Posterior vena cava (tissue), 2 donors: Measurements from ENCODE around the gene LRIG1. TPM values are rescaled to one million over a fixed set of nuclear protein-coding genes. Genes with fewer than 3 reads are reported as not detected.

Source experiments
- DNase-seq: peaks from one replicate; pipeline ENCODE4 v3.0.0-alpha.2; 2020; ENCODE audit warnings: low spot score
- intact Hi-C, 2 donors: fragments of 100-400 bp; cut with DNase I; formaldehyde crosslinking; loops; one replicate each; pipeline versions ENCODE4 v1.14.1 to v1.14.2; 2022 to 2023
- long read RNA-seq, 2 donors: library from polyadenylated mRNA; unstranded; transcript quantifications; one replicate each; pipeline ENCODE4 v2.0.0, GENCODE V29; 2020 to 2021
- total RNA-seq, 2 donors: library from RNA; stranded (reverse); fragmentation: NEBNext Ultra II Directional; extraction: Animal tissue kit (Norgen Biotek cat#: 25700); gene quantifications; one replicate each; pipeline ENCODE4 v1.2.1, GENCODE V29; 2021
- donor health status: DM: yes; HTN: yes; CAD: no.
- donor health status: DM: yes; HTN: yes; CAD: no.

LRIG1 gene, protein sequence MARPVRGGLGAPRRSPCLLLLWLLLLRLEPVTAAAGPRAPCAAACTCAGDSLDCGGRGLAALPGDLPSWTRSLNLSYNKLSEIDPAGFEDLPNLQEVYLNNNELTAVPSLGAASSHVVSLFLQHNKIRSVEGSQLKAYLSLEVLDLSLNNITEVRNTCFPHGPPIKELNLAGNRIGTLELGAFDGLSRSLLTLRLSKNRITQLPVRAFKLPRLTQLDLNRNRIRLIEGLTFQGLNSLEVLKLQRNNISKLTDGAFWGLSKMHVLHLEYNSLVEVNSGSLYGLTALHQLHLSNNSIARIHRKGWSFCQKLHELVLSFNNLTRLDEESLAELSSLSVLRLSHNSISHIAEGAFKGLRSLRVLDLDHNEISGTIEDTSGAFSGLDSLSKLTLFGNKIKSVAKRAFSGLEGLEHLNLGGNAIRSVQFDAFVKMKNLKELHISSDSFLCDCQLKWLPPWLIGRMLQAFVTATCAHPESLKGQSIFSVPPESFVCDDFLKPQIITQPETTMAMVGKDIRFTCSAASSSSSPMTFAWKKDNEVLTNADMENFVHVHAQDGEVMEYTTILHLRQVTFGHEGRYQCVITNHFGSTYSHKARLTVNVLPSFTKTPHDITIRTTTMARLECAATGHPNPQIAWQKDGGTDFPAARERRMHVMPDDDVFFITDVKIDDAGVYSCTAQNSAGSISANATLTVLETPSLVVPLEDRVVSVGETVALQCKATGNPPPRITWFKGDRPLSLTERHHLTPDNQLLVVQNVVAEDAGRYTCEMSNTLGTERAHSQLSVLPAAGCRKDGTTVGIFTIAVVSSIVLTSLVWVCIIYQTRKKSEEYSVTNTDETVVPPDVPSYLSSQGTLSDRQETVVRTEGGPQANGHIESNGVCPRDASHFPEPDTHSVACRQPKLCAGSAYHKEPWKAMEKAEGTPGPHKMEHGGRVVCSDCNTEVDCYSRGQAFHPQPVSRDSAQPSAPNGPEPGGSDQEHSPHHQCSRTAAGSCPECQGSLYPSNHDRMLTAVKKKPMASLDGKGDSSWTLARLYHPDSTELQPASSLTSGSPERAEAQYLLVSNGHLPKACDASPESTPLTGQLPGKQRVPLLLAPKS
- total RNA-seq, result 10 to 100 TPM; 55.7 to 83.8 TPM
- long read RNA-seq, donor 1, full-length matches to known transcripts, result 4 of 34 reads
- long read RNA-seq, donor 1, partial matches to known transcripts, result 22 of 34 reads
- long read RNA-seq, donor 1, other reads (novel, unspliced or antisense), result 8 of 34 reads
- long read RNA-seq, donor 2, full-length matches to known transcripts, result 1 of 54 reads
- long read RNA-seq, donor 2, partial matches to known transcripts, result 48 of 54 reads
- long read RNA-seq, donor 2, other reads (novel, unspliced or antisense), result 5 of 54 reads

DNA sequence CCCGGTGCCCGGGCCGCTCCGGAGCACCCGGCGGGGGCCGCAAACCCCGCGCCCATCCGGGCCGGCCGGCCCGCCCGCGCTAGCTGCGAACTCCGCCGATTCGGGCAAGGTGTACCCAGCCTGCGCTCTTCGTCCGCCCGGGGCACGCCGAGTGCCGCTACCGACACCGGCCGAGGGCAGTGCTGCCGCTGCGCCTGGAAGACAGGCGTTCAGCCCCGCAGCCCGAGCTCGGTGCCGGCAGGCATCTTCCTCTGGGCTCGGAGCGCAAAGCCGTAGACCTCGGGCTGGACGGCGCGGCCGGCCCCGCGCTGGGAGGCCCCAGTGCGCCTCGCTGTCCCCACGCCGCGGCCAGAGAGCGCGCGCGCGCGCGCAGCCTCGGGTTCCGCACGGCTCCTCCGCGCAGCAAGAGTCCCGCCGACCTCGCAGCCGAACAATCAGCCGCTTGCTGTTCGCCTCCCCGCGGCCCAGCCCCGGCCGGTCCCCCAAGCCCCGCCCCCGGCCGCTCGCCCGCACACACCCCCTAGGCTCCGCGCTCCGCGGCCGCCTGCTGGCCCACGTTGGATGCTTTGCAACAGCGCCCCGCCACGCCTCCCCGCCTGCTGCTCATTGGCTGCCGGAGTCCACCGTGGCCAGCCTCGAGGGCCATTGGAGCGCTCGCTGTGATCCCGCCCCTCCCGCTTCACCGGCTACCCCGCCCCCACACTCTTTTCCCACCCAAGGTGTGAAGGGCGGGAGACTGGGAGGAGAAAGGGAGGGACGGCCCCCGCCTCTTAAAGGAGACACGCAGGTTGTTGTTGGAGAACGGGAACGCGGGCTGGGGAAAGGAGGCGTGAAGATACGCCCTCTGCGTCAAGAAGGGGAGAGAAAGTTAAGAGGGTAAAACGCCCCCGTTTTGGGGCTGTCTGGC is at the start of gene LRIG1:
Gene LRIG1, minus strand, starts transcription at position 447 of the 907 bp plus-strand sequence. CDS start 615 bp downstream, outside the sequence.
- intact Hi-C loops, result no loop called here
- DNase-seq, result peak; percentile 100

DNA sequence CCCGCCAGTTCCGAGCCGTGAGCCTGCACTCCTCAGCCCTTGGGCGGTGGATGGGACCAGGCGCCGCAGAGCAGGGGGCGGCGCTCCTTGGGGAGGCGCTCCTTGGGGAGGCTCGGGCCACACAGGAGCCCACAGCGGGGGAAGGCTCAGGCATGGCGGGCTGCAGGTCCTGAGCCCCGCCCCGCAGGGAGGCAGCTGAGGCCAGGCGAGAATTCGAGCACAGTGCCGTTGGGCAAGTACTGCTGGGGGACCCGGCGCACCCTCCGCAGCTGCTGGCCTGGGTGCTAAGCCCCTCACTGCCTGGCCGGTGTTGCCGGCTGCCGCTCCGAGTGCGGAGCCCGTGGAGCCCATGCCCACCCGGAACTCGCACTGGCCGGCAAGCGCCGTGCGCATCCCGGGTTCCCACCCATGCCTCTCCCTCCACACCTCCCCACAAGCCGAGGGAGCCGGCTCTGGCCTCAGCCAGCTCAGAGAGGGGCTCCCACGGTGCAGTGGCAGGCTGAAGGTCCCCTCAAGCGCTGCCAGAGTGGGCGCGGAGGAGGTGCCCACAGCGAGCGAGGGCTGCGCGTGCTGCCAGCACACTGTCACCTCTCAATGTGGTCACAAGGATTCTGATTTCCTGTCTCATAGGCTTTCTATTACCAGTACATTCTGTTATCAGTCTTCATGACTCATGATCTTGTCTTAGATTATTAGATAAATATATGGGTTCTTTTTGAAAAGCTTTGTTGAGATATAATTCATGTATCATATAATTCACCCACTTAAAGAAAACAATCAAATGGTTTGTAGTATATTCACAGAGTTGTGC is 44.0 kb upstream of the LRIG1 start:
- intact Hi-C loops, result no loop called here
- DNase-seq, result no peak

DNA sequence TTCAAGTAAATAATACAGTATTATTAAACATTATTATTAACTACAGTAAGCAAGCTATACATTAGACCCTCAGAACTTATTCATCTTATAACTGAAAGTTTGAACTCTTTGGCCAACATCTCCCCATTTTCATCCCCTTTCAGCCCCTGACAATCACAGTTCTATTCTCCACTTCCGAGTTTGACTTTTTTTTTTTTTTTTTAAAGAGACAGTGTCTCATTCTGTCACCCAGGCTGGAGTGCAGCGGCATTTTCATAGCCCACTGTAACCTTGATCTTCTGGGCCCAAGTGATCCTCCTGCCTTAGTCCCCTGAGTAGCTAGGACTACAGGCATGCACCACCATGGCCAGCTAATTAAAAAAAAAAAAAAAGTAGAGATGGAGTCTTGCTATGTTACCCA is 41.3 kb upstream of the LRIG1 start:
- DNase-seq, result no peak
- intact Hi-C loops, result no loop called here

DNA sequence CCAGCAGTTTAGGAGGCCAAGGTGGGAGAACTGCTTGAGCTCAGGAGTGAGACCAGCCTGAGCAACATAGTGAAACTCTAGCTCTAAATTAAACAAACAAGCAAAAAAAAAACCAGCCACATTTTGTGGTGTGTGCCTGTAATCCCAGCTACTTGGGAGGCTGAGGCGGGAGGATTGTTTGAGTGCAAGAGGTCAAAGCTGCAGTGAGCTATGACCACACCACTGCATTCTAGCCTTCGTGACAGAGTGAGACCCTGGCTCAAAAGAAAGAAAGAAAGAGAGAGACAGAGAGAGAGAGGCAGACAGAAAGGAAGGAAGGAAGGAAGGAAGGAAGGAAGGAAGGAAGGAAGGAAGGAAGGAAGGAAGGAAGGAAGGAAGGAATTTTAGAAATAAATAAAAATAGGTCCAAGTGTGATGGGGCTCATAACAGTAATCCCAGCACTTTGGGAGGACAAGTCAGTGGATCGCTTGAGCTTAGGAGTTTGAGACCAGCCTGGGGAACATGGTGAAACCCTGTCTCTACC is 38.7 kb upstream of the LRIG1 start:
- intact Hi-C loops, result no loop called here
- DNase-seq, result no peak

DNA sequence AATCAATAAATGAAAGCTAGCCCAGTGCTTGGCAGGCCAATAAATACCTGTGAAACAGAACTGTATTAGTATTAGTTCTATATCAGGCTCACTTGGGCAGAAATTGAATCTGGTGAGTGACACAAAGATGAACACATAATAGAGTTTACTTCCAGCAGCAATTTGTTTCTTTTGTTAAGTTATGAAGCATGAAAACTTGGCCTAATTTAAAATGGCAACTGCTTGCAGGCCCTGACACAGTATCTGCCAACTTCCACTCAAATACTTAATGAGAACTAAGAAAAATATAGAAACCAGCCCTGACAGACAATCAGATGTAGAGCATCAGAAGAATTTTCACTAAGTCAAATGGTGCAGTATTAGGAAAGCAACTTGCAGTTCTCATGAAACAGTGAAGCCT is 37.6 kb upstream of the LRIG1 start:
- DNase-seq, result no peak
- intact Hi-C loops, result no loop called here

DNA sequence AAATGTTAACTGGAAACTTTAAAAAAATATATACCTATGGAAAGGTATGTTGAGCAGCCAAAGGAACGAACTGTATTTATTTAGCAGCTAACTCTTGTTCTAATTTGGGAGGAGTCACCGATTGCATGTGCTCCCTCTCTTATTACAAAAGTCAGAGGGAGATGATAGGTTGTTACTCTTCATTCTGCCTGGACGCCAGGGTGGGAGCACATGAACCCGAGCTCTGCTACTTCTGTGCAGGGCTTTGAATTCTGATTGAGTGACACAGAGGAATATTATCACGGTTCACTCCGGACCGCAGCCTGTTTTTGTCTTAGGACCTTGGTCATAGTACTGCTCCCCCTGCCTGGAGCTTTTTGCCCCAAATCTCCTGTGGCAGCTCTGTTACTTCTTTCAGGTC is 36.9 kb upstream of the LRIG1 start:
- intact Hi-C loops, result no loop called here

DNA sequence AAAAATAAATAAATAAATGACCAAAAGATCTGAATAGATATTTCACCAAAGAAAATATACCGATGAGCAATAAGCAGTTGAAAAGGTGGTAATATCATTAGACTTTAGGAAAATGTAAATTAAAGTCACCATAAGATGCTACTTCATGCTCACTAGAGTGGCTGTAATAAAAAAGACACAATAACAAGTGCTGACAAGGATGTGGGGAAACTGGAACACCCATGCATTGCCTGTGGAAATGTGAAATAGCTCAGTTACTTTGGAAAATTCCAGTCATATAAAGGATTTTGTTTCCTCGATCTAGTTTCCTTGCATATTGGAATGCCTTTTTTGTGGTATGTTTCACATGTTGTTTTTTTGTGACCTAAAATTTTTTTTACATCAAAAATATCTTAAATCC is 36.0 kb upstream of the LRIG1 start:
- DNase-seq, result no peak
- intact Hi-C loops, result no loop called here

More for the DNA sequence above, 36.9 kb upstream of the LRIG1 start:
- no peak for DNase-seq

DNA sequence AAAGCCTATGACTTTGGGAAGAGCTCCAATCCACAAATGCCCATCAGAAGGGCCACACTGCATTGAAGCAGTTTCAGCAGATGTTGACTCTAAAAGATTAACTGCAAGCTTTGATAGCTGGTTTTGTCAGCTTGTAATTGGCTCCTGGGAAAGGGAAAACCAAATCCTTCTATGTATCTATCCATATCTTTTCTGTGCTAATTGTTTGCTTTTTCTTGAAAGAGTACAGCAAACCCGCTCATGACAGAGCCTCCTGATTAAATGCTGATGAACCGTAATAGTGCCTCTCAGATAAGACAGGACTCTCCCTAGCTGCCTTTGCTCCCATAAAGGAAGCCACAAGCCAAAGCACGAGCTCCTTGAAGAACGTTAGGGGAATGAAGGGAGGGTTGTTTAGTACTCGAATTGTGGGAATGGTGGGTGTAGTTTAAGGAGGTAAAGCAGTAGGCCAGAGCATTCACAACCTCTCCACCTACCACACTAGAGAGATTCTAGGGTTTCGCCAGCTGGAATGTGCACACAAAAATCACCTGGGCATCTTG is 33.6 kb upstream of the LRIG1 start:
- DNase-seq, result no peak
- intact Hi-C loops, result no loop called here

DNA sequence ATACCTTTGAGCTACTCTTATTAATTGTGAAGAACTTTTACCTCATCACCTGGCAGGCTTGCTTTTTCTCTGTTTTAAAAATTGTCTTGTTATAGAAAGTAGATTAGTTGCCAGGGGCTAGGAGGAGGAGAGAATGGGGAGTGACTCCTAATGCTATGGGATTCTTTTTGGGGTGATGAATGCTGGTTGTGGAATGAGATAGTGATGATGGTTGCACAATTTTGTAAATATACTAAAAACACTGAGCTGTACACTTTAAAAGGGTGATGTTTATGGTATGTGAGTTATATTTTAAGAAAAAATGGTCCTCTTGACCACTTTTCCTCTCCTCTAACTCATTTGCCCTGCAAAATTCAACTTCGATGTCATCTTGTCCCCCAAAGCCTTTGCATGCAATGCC is 31.8 kb upstream of the LRIG1 start:
- intact Hi-C loops, result no loop called here
- DNase-seq, result no peak

DNA sequence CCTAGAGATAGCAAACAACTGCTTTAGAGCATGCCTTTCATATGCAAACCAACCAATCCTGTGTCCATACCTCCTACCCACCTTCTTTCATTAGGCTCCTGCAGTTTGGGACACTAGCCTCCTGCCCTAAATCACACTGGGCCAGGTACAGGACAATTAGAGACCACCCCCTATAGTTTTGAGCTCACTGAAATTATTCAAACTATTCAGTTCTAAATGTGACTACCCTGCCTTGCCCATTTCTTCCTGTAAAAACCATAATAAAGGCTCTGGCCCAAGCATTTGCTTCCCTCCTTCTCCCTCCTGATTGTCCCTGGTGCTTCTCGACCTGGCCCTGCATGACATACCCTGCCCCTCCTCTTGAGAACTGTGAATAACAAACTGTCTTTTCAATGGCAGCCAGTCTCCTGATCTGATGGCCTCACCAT is 31.4 kb upstream of the LRIG1 start:
- no peak for DNase-seq
- intact Hi-C loops, result no loop called here

DNA sequence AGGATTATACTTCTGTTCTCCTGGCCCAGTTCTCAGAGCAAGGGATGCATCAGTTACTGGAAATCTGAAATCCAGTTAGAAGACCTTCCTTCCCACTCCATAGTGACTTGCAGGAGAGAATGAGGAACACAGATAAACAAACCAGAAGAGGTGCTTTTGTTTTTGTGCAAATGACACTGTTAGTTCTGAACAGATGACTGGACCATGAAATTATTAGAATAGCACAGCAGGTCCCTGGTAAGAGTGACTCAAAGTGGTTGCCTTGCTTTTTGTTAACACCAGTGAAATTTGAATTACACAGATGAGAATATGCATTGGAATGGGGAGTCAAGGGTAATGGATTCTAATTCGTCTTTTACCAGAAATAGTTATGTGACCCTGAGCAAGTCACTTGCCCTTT is 30.4 kb upstream of the LRIG1 start:
- DNase-seq, result no peak
- intact Hi-C loops, result no loop called here

DNA sequence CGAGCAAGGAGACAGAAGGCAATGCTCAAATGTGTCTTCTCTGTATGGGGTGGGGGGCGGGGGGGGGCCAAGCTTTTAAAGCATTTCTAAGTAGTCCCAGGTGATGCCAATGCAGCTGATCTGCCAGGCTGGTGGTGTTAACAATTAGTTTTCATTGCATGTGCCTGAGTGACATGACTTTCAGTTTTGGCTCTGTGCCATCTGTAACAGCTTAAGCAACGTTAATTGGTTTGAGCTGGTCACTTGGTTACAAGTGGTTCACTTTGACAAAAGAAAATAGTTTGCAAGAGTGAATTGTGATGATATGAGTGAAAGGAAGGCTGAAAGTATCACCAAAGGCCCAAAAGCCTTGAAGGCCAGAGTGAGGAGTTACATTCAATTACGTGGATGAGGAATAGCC is 26.4 kb upstream of the LRIG1 start:
- DNase-seq, result no peak
- intact Hi-C loops, result loop anchor here in 1 of 2 donors (1.0 kb wide), 1 partner anchor 9 kb away; no protein-coding TSS in a partner anchor

DNA sequence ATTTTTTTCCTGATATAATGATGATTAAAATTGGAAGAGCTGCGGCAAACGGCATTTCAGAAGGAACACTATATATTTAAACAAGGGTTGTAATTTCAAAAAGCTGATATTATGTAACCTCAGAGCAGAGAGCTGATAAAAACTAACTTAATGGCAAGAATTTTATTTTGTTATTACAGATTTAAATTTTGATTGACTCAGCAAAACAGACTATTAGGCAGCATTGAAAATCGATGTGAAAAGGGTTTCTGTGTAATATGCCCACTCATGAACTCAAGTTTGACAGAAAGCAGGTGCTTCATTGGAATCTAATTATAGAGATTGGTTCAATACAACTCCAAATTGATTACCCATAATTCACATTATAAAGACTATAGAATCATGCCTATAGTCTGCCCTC is 24.9 kb upstream of the LRIG1 start:
- no peak for DNase-seq

DNA sequence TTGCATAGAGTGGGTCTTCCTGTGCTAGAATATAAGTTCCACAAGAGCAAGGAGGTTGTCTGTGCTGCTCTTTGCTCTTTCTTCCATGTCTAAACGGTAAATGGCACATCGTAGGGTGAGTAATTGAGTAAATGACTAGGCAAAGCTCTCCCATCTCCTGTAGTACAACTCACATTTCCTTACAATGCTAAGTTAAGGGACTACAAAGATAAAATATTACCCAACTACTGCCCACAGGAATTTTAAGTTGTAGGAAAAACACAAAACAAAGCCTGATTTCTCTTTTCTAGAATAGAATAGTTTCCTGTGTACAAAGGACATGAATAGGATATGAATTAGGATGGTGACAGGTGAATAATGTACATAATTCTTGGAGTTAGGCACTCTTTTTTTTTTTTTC is 19.9 kb upstream of the LRIG1 start:
- intact Hi-C loops, result no loop called here
- DNase-seq, result no peak

More for the DNA sequence above, 24.9 kb upstream of the LRIG1 start:
- intact Hi-C loops, result no loop called here

DNA sequence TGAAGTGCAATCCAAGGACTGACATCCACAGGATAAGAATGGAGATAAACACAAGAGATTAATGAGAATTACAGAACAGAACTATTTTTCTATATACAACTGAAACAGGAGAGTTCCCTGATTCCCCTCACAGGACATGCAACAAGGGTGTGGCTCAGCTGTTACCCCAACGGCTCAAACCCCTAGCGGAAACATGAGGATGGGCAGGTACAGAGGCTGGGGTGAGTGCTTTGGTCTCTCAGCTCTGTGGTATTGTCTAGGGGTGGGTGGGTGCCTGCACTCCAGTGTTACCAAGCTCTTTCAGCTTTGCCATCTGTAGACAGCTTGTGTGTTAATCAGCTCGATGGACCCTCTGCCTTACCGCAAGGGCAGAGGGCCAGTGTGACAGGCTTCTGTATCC is 17.8 kb upstream of the LRIG1 start:
- intact Hi-C loops, result loop anchor here in 1 of 2 donors (1.0 kb wide), 1 partner anchor 9 kb away; no protein-coding TSS in a partner anchor

DNA sequence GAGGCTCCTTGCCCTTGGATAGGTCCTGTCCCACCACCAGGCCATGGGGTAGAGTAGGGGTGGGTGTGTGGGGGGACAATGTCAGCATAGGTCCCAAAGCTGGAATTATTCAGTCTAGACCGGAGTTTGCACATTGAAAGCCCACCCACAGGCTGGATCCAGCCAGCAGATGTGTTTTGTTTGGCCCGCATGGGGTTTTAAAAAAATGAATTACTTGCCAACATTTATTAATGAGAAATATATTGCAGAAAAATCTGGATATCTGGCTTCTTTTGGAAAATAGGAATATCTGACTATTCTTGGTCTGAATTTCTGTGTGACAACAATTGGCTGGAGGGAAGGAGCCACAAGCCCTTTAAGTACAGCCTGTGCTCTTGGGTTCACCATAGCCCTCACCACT is 17.3 kb upstream of the LRIG1 start:
- intact Hi-C loops, result loop anchor here in 1 of 2 donors (1.0 kb wide), 1 partner anchor 9 kb away; no protein-coding TSS in a partner anchor

More for the DNA sequence above, 17.8 kb upstream of the LRIG1 start:
- no peak for DNase-seq

DNA sequence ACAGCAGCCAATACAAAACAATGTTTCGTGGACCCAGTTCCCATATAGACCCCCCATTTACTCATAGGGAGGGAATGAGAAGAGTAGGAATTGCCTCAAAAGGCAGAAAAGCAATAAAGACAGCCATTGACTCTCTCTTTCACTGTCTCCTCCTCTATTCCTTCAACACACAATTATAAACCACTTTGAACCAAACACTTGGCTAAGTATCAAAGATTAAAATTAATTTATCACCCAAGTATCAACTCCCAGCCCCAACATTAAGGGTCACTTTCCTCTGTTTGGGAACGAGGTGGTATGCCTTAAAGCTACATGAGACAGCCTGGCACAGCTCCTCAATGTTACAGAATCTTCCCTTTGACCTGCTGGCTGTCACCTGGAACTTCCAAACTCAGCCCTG is 16.4 kb upstream of the LRIG1 start:
- DNase-seq, result no peak
- intact Hi-C loops, result no loop called here

More for the DNA sequence above, 17.3 kb upstream of the LRIG1 start:
- no peak for DNase-seq
